Measurements from ENCODE around the gene NR1H2.
"Not testable (repeated sequence)": the region's sequence is repeated elsewhere in the genome, so short reads cannot be mapped to it uniquely, and the experiment has no call there.

The NR1H2 gene

DNA sequence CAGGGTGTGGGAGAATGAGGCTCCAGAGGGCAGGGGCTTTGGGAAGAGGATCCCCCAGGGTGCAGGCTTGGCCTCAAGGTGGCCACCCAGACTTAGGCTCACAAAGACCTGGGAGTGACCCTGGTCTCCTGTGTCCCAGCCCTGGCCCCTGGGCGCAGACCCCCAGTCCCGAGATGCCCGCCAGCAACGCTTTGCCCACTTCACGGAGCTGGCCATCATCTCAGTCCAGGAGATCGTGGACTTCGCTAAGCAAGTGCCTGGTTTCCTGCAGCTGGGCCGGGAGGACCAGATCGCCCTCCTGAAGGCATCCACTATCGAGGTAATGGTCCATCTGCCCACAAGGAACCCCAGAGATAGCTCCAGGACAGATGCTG, 2.6 kb downstream of the NR1H2 start:
- DNase-seq (ENCODE audit: low read depth) = no peak

DNA sequence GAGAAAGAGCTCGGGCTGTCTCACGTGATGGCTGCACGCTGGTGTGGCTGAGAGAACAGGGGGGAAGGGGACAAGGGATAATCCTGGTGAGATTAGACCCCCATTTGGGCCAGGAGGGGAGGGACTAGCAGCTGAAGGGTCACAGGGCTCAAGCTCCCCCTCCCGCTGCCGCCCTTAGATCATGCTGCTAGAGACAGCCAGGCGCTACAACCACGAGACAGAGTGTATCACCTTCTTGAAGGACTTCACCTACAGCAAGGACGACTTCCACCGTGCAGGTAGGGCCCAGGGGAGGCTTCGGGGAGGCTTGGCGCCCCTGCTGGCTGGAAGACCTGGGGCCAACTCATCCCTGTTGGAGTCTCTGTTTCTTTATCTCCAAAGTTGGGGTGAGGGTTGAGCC, 3.3 kb downstream of the NR1H2 start:
- DNase-seq (ENCODE audit: low read depth) = no peak

DNA sequence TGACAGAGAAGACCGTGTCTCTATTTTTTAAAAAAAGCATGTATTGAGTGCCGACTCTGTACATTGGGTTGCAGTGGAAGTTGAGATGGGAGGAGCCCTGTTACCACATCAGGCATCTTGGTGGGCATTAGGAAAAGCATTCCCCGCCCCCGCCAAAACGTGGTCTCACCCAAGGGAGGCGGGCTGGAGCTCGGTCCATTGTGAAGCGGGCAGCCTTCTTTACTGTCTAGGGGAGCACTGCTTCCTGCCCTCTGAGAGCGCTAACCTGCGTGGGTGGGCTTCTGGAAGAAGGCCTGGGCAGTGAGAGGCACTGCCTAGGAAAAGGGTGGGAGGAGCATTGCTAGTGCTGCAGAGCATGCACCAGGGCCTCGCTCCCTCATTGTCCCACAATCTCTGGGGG, 3.9 kb downstream of the NR1H2 start:
- DNase-seq (ENCODE audit: low read depth) = no peak

DNA sequence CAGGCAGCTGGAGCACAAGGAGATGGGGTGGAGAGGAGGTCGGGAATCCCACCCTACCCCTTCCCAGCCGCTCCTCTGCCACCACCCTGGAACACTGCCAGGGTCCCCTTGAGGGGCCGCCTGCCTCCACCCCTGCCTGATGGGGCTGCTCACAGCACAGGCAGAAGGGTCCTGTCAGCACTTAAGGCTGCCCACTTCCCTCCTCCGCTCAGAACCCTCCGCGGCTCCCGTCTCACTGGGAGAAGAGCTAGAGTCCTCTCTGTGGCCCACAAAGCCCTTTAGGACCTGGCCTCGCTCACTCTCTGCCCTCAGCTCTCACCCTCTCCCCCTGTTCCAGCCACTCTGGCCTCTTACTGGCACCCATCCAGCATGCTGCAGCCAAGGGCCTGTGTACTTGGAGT, 4.5 kb downstream of the NR1H2 start:
- DNase-seq (ENCODE audit: low read depth) = no peak

DNA sequence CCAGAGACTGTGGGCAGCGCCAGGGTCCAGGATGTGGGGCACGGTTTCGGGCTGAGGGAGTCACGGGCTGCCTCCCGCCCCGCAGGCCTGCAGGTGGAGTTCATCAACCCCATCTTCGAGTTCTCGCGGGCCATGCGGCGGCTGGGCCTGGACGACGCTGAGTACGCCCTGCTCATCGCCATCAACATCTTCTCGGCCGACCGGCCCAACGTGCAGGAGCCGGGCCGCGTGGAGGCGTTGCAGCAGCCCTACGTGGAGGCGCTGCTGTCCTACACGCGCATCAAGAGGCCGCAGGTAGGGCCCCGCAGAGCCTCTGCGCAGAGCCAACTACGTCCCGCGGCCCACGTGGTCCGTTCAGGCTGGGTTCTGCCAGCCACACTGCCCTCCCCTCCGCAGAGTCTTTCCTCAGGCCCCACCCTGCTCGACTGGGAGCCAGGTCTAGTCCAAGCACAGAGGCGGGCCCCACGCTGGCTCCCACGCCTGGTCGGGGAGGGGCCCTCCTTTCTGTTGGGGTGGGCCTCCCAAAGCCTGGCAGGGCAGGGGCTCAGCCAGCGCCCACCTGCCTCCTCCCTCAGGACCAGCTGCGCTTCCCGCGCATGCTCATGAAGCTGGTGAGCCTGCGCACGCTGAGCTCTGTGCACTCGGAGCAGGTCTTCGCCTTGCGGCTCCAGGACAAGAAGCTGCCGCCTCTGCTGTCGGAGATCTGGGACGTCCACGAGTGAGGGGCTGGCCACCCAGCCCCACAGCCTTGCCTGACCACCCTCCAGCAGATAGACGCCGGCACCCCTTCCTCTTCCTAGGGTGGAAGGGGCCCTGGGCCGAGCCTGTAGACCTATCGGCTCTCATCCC, 5.8 kb downstream of the NR1H2 start:
- no peak for DNase-seq (ENCODE audit: low read depth)

DNA sequence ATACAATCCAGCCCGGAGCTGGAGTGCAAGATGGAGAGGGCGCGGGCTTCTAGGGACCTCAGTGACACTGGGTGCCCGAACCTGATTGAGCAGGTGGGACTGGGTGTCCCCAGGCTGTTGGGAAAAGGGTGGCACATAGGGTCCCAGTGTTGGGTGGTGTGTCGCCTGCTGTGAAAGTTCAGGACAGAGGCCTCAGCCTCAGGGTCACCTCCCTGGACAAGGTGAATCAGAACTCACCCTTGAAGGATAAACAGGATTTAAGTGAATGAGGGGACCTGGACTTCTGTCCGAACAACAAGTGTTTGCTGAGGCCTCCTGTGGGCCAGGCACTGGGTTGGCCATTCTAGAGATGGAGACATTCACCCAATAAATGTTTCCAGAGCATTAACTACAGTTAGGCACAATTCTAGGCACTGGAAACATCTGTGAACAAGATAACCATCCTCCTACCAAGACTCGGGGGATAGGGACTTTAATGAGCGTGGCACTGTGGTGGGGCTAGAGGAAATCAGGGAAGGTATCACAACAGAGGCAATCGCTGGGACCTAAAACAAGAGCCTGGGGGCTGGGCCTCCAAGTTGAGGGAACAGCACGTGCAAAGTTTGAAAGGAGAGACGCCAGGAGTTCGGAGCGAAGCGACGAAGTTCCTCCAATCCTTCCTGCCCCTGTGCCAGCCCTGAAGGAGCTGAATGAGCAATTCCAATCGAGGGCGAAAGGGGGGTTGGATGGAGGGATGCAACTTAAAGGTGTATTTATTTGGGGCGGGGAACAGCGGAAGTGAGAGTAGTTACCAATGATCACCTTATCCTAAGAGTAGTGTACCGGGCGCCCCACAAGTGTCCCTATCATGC, 7.0 kb downstream of the NR1H2 start:
- DNase-seq (ENCODE audit: low read depth) = no peak

DNA sequence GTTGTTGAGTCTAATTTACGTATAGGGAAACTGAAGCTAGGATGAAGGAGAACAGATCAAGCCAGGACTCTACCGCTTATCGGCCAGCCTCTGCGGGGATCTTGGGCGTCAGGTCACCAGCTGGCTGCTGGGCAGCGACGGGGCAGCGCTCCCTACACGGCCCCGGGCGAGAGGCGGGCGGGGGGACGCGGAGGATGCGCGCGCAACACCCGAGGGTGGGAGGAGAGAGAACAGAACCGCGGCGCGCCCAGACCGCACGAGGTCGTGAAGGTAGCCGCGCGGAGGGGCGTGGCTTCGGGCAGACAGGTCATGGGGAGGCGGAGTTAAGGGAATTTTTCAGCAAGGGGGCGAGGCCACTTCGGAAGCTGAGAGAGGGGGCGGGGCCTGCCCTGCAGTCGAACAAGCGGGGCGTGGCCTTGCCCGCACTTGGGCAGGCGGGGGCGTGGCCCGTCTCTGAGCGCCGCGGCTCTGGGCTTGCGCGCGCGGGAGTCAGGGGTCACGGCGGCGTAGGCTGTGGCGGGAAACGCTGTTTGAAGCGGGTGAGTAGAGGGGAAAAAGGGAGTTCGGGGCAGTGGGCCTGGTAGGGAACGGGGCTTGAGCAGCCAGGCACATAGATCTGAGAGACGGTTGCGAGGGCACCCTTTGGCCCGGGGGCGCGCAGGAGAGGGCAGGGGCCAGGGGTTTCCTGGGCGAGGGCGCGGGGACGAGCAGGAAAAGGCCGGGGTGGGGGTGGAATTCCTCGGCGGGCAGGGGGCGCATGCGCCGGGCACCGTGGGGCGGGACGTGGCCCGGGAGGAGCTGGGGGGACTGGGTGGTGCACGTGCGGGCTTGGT, 7.8 kb downstream of the NR1H2 start, which contains the start of gene POLD1:
Gene POLD1 (plus strand): TSS at position 496 of the 833 bp plus-strand sequence. CDS start 14,505 bp downstream, outside the sequence.
- DNase-seq (ENCODE audit: low read depth) = peak; percentile 94

DNA sequence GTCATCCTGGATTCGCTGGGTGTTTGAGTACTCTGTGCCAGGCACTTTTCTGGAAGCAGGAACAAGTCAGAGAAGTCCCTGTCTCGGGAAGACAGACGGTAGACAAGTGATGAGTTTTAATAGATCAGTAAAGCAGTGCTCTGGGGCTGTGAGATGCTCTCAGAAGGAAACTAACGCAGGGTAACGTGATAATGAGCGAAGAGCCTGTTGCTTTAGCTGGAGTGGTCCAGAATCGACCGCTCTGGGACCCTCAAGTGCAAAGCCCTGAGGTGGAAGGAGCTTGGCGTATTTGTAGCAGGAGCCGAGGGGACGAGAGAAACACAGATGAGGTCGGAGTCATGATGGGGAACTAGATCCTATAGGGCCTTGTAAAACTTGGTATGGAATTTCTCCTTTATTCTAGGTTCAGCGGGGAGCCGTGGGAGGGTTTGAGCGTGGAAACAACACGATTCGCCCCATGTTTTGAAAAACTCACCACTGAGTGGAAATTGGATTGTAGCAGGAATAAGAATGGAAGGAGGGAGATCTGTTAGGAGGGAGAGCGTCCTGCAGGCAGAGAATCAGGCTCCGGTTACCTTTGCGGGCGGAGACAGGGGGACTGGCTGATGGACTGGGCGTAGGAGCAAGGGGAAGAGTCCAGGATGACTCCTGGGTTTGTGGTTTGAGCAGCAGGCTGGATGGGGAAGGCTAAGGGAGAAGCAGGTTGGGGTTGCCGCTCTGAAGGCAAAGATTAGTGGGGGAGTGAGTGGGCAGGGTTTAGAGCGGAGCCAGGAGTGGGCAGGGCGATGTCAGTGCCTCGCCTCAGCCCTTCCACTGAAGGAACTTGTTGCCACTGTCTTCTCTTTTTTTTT, 8.7 kb downstream of the NR1H2 start:
- no peak for DNase-seq (ENCODE audit: low read depth)

DNA sequence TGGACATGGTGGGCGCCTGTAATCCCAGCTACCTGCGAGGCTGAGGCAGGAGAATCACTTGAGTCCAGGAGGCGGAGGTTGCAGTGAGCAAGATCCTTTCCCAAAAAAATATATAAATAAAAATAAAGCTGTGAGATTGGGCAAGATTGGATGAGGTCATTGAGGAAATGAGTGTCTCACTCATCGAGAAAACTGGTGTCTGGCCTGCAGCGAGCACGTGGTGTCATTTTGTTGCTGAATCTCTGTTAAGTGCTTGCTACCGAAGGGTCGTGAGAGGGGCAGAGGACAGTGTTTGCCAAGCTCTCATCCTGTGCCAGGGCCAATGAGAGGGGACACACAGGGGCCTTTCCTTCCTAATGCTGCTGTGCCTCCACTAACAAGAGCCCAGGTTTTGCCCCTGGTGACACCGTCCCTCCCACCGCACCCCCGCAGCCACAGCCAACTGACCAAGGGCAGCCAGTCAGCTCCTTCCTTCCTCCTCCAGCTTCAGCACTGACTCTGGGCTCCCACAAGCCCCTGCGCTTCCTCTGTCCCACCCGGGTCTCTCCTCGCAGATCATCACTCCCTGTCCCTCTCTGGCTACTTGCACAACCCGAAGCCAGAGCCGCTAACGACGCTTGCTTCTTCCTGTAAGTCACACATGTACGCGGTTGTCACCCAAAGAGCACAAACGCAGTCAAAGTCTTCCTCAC, 11.1 kb downstream of the NR1H2 start:
- no peak for DNase-seq (ENCODE audit: low read depth)

DNA sequence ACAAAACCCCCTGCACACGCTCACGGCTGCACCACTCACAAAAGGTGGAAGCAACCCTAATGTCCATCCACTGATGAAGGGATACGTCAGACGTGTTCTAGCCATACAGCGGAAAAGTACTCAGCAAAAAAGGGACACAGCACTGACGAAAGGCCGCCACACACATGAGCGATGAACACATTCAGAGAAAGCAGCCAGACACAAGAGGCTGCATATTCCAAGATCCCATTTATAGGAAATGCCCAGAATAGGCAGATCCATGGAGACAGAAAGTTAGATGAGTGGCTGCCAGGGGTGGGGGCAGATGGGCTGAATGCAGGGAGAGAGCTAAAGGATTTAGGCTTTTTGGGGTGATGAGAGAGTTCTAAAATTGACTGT, 11.6 kb downstream of the NR1H2 start:
- DNase-seq (ENCODE audit: low read depth) = no peak

DNA sequence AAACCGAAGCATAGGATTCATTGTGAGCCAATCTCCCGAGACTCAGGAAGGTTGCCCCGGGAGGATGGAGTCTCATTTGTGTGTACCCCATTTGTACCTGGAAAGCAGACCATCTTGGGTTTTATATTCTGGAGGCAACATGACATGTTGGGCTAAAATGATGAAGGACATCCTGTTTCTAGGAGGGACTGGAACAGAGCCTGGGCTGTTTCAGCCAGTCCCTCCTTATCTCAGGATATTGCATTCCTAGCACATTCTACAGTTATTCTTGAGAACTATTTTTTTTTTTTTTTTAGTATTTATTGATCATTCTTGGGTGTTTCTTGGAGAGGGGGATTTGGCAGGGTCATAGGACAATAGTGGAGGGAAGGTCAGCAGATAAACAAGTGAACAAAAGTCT, 14.0 kb downstream of the NR1H2 start:
- DNase-seq (ENCODE audit: low read depth) = not testable (repeated sequence)

DNA sequence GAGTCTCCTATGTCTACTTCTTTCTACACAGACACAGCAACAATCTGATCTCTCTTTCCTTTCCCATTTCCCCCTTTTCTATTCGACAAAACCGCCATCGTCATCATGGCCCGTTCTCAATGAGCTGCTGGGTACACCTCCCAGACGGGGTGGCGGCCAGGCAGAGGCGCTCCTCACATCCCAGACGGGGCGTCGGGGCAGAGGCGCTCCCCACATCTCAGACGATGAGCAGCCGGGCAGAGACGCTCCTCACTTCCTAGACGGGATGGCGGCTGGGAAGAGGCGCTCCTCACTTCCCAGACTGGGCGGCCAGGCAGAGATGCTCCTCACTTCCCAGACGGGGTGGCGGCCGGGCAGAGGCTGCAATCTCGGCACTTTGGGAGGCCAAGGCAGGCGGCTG, 14.7 kb downstream of the NR1H2 start:
- DNase-seq (ENCODE audit: low read depth) = not testable (repeated sequence)

DNA sequence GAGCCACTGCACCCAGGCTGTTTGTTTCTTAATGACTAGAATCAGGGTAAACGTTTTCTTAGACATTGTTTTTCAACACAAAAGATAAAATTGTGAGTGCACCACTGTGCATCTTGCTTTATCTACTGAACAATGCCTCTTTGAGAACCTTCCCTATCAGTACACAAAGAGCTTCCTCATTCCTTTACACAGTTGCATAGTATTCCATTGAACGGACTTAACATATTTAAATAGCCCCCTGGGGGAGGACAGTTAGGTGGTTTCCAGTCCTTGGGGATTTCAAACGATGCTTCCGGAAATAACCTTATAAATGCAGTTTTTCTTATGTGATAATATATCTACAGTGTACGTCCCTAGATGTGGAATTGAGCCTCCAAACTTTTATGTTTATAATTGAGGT, 16.5 kb downstream of the NR1H2 start:
- DNase-seq (ENCODE audit: low read depth) = no peak

DNA sequence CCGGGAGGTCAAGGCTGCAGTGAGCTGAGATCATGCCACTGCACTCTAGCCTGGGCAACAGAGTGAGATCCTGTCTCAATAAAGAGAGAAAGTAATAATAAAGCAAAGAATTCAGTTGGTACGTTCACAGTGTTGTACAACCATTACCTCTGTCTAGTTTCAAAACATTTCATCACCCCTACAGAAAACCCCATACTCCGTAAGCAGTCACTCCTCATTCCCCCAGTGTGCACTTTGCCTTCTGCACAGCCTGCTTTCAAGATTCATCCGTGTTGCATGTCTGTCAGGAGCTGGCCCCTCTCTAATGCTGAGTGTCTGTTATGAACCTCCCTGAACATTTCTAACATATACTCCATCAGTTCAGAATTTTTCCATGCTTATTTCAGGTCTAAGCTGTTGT, 17.3 kb downstream of the NR1H2 start:
- no peak for DNase-seq (ENCODE audit: low read depth)

DNA sequence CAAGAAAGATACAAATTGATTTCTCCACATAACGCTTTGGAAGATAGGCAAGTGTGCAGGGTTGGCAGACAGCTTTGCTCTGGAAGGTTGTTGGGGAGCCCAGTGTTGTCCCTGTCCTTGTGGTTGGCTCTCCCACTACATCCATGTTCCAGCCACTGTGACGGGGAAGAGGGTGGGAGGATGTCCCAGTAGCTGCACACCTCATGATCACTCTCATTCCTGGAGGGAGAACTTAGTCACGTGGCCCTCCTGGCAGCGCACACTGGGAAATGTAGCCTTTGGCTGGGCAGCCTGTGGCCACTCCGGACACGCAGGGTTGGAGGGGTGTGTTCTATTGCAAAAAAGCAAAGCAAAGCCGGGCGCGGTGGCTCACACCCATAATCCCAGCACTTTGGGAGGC, 17.8 kb downstream of the NR1H2 start:
- no peak for DNase-seq (ENCODE audit: low read depth)

DNA sequence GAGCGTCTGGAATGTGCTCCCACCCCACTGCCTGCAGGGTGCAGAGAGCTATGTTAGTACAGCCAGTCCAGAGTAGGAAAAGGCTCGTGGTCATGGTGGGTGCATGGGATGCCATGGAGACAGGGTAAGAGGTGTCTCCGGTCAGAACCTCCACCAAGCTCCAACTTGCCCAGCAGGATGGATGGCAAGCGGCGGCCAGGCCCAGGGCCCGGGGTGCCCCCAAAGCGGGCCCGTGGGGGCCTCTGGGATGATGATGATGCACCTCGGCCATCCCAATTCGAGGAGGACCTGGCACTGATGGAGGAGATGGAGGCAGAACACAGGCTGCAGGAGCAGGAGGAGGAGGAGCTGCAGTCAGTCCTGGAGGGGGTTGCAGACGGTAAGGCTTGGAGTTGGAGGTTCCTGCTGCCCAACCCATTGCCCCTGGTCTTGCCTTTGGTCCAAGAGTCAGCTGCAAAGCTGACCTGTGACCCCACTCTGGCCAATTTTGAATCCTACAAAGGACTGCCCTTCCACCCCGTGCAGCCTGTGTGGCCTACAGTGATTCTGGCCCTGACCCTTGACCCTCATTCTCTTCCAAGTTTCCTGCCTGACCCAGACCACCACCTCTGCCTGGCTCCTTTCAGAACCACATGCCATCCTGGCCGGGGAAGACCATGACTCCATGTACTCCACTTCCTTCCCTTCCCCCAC, 22.6 kb downstream of the NR1H2 start:
- DNase-seq (ENCODE audit: low read depth) = no peak

DNA sequence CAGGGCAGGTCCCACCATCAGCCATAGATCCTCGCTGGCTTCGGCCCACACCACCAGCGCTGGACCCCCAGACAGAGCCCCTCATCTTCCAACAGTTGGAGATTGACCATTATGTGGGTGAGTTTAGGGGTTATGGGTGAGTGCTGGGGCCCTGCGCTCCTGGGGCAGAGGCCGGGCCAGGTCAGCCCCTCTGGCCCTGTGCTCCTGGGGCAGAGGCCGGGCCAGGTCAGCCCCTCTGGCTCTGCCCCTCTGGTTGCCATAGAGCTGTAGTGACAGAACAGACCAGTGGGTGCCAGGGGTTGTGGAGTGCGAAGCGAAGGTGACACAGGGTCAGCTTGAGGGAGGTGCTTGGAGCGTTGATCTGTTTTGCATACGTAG, 23.1 kb downstream of the NR1H2 start:
- DNase-seq (ENCODE audit: low read depth) = no peak

DNA sequence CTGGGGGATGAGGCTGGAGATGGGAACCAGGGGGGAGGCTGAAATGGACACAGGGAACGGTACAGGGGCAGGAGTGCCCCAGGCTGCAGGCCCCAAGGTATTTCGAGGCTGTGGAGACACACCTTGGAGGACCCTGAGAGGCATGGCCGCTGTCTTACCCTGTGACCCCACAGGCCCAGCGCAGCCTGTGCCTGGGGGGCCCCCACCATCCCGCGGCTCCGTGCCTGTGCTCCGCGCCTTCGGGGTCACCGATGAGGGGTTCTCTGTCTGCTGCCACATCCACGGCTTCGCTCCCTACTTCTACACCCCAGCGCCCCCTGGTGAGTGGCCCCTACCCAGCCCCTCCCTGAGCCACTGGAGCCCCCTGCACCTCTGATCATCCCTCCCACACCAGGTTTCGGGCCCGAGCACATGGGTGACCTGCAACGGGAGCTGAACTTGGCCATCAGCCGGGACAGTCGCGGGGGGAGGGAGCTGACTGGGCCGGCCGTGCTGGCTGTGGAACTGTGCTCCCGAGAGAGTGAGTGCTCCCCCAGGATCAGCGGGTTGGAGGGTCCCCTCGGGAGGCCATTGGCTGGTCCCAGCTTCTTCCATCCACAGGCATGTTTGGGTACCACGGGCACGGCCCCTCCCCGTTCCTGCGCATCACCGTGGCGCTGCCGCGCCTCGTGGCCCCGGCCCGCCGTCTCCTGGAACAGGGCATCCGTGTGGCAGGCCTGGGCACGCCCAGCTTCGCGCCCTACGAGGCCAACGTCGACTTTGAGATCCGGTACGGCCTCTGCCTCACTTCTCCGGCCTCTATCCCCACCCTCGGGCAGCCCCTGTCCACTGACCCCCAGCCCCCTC, 25.6 kb downstream of the NR1H2 start:
- no peak for DNase-seq (ENCODE audit: low read depth)
